HEK293T (cell line): ENCODE measurements around the gene USP13.

Experiments
- ARNT ChIP-seq: fragments of 450-650 bp; IDR thresholded peaks from 2 replicates; pipeline ENCODE4 v1.6.1; 2017; ENCODE audit warnings: mild to moderate bottlenecking
- BHLHE40 ChIP-seq: fragments of 450-650 bp; IDR thresholded peaks from 2 replicates; pipeline ENCODE4 v1.6.1; 2016; ENCODE audit warnings: mild to moderate bottlenecking, moderate library complexity, borderline replicate concordance
- FOXA1 ChIP-seq: fragments of 450-650 bp; IDR thresholded peaks from 2 replicates; pipeline ENCODE4 v1.6.1; 2016; ENCODE audit warnings: mild to moderate bottlenecking
- FOXK2 ChIP-seq: fragments of 450-650 bp; IDR thresholded peaks from 2 replicates; pipeline ENCODE4 v1.6.1; 2016; ENCODE audit warnings: mild to moderate bottlenecking
- HDGF ChIP-seq: fragments of 450-650 bp; IDR thresholded peaks from 2 replicates; pipeline ENCODE4 v1.6.1; 2017; ENCODE audit warnings: antibody characterized with exemption, borderline replicate concordance
- L3MBTL2 ChIP-seq: fragments of 450-650 bp; conservative IDR thresholded peaks from 2 replicates; pipeline ENCODE4 v1.6.1; 2016; ENCODE audit warnings: mild to moderate bottlenecking
- NFRKB ChIP-seq: fragments of 450-650 bp; IDR thresholded peaks from 2 replicates; pipeline ENCODE4 v1.6.1; 2016; ENCODE audit warnings: mild to moderate bottlenecking, moderate library complexity
- SP1 ChIP-seq: fragments of 450-650 bp; IDR thresholded peaks from 2 replicates; pipeline ENCODE4 v1.6.1; 2017
- TARDBP ChIP-seq: fragments of 450-650 bp; IDR thresholded peaks from 2 replicates; pipeline ENCODE4 v1.6.1; 2016

DNA sequence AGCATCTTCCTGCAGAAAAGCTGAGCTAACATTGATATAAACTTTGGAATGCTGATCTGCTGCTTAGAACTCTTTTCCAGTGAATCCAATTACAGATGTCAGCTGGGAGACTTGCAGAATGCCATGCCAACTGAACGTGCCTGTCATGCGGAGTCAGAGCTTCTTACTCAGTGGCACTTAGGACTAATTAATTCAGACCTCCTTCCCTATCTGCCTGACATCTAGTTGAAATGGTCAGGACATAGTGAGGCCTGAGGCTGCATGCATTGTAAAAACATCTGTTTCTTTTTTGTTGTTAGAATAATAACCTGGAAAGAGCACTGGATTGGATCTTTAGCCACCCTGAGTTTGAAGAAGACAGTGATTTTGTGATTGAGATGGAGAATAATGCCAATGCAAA, 112.6 kb downstream of the USP13 start:
- TF ChIP-seq FOXK2 (no peak), TARDBP (no peak), SP1 (no peak), L3MBTL2 (no peak), FOXA1 (no peak), BHLHE40 (no peak), HDGF (no peak), ARNT (no peak), NFRKB (no peak)
